ENCODE results near the gene TPO. TPM values are rescaled to one million over a fixed set of nuclear protein-coding genes. Genes with fewer than 3 reads are reported as not detected.

TPO gene
- total and polyA plus RNA-seq, 8 donors: 0.19 to 8.2 (median 0.49) TPM; not detected in 1

DNA sequence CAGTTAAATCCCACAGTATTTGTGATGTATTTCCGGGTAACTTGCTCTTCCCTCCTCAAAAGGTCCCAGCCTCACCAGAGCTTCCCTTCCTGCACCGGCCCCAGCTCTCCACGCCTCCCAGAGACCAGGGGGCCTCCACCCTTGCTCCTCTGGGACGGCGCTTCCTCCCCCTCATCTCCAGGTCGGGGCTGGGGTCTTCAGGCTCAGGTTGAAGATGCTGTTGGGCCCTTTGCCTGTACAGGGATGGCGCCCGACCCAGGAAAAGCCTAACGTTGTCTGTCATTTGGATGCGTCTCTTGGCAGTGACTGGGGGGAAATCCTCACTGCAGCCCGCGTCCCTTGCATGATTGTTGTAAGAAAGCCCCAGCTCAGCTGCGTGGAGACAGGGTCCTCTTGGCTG, 126.7 kb downstream of the TPO start:
- WGBS, 2 donors: 75 to 84% methylated on average over 13 of the region's 13 CpGs
- no peaks in the 10 kb centered on the region for H3K9me3 ChIP-seq
- intact Hi-C loops (cut with DNase I): loop anchor here in 2 of 3 donors (10.0 kb wide), 4 partner anchors 315 to 825 kb away; partner anchors contain the start of gene SNTG2 (in 1 of the 2)
- H3K36me3 ChIP-seq: no peaks in the 10 kb centered on the region
- H3K4me3 ChIP-seq: no peak overlapping the region
- no peaks in the 10 kb centered on the region for H3K27me3 ChIP-seq
- ATAC-seq (no peak), DNase-seq (no peak), FAIRE-seq (no peak)
- no peak overlapping the region for H3K27ac ChIP-seq
- H3K4me1 ChIP-seq: no peaks in the 10 kb centered on the region
- TF ChIP-seq, protein P1, sequence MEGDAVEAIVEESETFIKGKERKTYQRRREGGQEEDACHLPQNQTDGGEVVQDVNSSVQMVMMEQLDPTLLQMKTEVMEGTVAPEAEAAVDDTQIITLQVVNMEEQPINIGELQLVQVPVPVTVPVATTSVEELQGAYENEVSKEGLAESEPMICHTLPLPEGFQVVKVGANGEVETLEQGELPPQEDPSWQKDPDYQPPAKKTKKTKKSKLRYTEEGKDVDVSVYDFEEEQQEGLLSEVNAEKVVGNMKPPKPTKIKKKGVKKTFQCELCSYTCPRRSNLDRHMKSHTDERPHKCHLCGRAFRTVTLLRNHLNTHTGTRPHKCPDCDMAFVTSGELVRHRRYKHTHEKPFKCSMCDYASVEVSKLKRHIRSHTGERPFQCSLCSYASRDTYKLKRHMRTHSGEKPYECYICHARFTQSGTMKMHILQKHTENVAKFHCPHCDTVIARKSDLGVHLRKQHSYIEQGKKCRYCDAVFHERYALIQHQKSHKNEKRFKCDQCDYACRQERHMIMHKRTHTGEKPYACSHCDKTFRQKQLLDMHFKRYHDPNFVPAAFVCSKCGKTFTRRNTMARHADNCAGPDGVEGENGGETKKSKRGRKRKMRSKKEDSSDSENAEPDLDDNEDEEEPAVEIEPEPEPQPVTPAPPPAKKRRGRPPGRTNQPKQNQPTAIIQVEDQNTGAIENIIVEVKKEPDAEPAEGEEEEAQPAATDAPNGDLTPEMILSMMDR (IDR thresholded peaks at IDR 0.05): no peak

DNA sequence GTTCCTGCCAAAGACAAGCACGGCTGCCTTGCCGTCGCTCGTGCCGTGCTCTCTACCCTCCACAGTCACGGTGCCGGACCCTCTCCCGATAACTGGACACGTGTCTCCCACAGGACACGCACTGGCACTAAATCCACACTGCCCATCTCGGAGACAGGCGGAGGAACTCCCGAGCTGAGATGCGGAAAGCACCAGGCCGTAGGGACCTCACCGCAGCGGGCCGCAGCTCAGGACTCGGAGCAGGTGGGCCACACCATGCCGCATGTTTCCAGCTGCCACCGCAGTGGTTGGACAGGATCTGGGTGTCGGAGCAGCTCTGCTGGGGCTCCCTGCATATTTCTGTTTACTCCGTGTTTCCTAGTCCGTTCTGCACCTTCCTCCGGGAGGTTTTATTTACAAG, 127.2 kb downstream of the TPO start:
- ATAC-seq (no peak), FAIRE-seq (no peak), DNase-seq (no peak)
- intact Hi-C loops (cut with DNase I): loop anchor here in 2 of 3 donors (10.0 kb wide), 4 partner anchors 316 to 826 kb away; partner anchors contain the start of gene SNTG2 (in 1 of the 2)
- H3K4me3 ChIP-seq: no peak overlapping the region
- H3K4me1 ChIP-seq: no peaks in the 10 kb centered on the region
- WGBS, 2 donors: 77 to 87% methylated on average over 25 of the region's 25 CpGs
- no peaks in the 10 kb centered on the region for H3K27me3 ChIP-seq
- no peaks in the 10 kb centered on the region for H3K9me3 ChIP-seq
- TF ChIP-seq, protein P1 (IDR thresholded peaks at IDR 0.05): no peak
- H3K36me3 ChIP-seq: no peaks in the 10 kb centered on the region
- H3K27ac ChIP-seq: no peak overlapping the region

DNA sequence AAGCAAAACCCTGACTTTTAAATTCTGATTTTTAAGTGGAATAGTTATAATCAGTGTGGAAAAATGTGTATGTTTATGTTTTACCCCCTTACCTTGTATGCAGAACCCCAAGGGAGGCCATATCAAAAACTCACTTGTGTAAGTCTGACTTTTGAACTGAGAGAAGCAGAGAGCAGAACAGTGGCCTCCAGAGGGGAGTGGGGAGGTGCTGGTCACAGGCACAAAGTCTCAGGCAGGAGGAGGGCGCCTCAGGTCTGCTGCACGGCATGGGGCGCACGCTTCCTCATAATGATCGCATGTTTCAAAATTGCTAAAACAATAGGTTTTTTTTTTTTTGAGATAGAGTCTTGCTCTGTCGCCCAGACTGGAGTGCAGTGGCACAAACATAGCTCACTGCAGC, 127.8 kb downstream of the TPO start:
- no peaks in the 10 kb centered on the region for H3K36me3 ChIP-seq
- H3K9me3 ChIP-seq: no peaks in the 10 kb centered on the region
- H3K4me3 ChIP-seq: no peak overlapping the region
- FAIRE-seq (no peak), ATAC-seq (no peak), DNase-seq (no peak)
- 89 to 93% methylated on average over 6 of the region's 6 CpGs for WGBS, 2 donors
- TF ChIP-seq, protein P1 (IDR thresholded peaks at IDR 0.05): no peak
- no peak overlapping the region for H3K27ac ChIP-seq
- H3K4me1 ChIP-seq: no peaks in the 10 kb centered on the region
- intact Hi-C loops (cut with DNase I): loop anchor here in 2 of 3 donors (10.0 kb wide), 4 partner anchors 316 to 826 kb away; partner anchors contain the start of gene SNTG2 (in 1 of the 2)
- no peaks in the 10 kb centered on the region for H3K27me3 ChIP-seq

DNA sequence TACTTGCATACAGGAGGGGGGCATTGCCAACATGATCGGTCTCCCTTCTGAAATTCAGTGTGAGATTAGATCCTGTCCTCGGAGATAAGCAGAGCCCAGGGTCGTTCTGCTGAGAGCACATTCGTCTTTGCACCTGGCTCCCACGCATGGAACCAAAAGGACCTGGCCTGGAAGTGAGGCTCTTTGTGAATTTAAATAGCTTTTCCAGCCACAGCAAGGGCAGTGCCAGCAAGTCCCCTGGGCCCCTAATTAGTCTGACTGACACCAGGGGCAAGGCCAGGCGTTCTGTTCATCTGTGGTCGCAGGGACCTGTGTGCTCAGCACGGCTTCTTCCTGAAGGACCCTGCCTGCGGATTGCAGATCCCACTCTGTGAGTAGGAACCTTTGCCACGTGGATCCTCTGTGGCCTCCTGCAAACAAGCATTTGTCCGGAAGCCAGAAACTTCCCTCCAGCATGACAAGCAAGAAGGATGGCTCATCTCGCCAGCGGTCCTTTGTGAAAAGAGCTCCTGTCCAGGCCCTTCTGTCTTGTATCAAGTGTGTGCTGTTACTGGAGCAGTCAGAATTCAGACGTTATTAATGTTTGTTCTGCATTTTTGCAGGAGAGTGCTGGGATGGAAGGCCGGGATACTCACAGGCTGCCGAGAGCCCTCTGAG, 128.7 kb downstream of the TPO start:
- Histone ChIP-seq H3K27me3 (no peaks in the 10 kb centered on the region), H3K4me1 (no peaks in the 10 kb centered on the region), H3K4me3 (no peak overlapping the region), H3K27ac (no peak overlapping the region), H3K36me3 (no peaks in the 10 kb centered on the region), H3K9me3 (no peaks in the 10 kb centered on the region)
- intact Hi-C loops (cut with DNase I): loop anchor here in 2 of 3 donors (10.0 kb wide), 4 partner anchors 317 to 827 kb away; partner anchors contain the start of gene SNTG2 (in 1 of the 2)
- TF ChIP-seq, protein P1 (IDR thresholded peaks at IDR 0.05): no peak
- ATAC-seq: no peak
- WGBS, 2 donors: 59 to 67% methylated on average over 16 of the region's 16 CpGs
- FAIRE-seq: no peak
- no peak for DNase-seq

DNA sequence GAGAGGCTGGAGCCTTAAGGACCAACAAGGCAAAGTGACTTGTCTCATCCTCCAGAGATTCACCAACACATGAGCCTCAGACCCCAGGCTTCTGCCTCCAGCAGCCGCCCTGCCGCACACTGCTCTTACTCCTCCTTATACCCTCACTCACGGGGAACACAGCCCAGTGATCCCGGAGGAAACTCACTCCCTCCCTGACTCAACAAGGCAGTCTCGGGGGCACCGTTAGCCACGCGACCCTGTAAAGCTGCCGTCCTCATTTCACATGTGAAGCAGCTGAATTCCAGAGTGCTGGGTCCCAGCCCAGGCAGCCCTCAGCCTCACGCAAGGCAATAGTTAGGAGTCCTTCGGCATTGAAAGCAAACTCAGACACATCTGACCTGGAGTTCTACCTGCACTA, 129.7 kb downstream of the TPO start:
- DNase-seq (no peak), ATAC-seq (no peak), FAIRE-seq (no peak)
- intact Hi-C loops (cut with DNase I): loop anchor here in 2 of 3 donors (10.0 kb wide), 4 partner anchors 318 to 828 kb away; partner anchors contain the start of gene SNTG2 (in 1 of the 2)
- Histone ChIP-seq H3K9me3 (no peaks in the 10 kb centered on the region), H3K27ac (no peak overlapping the region), H3K4me3 (no peak overlapping the region), H3K36me3 (no peaks in the 10 kb centered on the region), H3K4me1 (no peaks in the 10 kb centered on the region), H3K27me3 (no peaks in the 10 kb centered on the region)
- TF ChIP-seq, protein P1 (IDR thresholded peaks at IDR 0.05): no peak
- 81 to 87% methylated on average over 11 of the region's 11 CpGs for WGBS, 2 donors

Measured in pancreas (tissue), 10 donors.